NT2/D1 (cell line): ENCODE measurements around the gene TMEM176B.

Experiments used
- DNase-seq: peaks from one replicate; pipeline ENCODE4 v3.0.0-alpha.2; 2011; ENCODE audit warnings: low read depth, low spot score
- H3K27me3 ChIP-seq: 2 replicates; pipeline ENCODE4 v1.6.0; 2011; ENCODE audit warnings: mild to moderate bottlenecking; ENCODE audit not compliant: insufficient read length, insufficient read depth
- H3K36me3 ChIP-seq: 2 replicates; pipeline ENCODE4 v1.6.1; 2011; ENCODE audit warnings: mild to moderate bottlenecking, low read length, mixed read lengths; ENCODE audit not compliant: insufficient read depth, insufficient read length
- H3K4me1 ChIP-seq: 2 replicates; pipeline ENCODE4 v1.5.1; 2011; ENCODE audit not compliant: insufficient read depth, insufficient read length
- H3K4me3 ChIP-seq: 2 replicates; pipeline ENCODE4 v1.5.1; 2011; ENCODE audit warnings: low read depth; ENCODE audit not compliant: insufficient read length
- H3K9ac ChIP-seq: 2 replicates; pipeline ENCODE4 v1.6.0; 2011; ENCODE audit warnings: low read depth; ENCODE audit not compliant: insufficient read length
- H3K9me3 ChIP-seq: 2 replicates; pipeline ENCODE4 v1.5.1; 2011; ENCODE audit warnings: mild to moderate bottlenecking, low read length; ENCODE audit not compliant: insufficient read depth
- SUZ12 ChIP-seq: IDR thresholded peaks from 2 replicates; pipeline ENCODE4 v1.6.1; 2011; ENCODE audit not compliant: insufficient read length, insufficient read depth; ENCODE audit errors: extremely low read depth
- YY1 ChIP-seq: IDR thresholded peaks from 2 replicates; pipeline ENCODE4 v1.6.1; 2011; ENCODE audit not compliant: insufficient read length, insufficient read depth
- ZNF274 ChIP-seq: IDR thresholded peaks from 2 replicates; pipeline ENCODE4 v1.6.1; 2011; ENCODE audit warnings: mild to moderate bottlenecking, low read depth, low read length

Gene TMEM176B

GRCh38 chr7:150804802-150805201 is 4.6 kb upstream of the TMEM176B start:
- Histone ChIP-seq H3K36me3 (no peaks in the 10 kb centered on the region), H3K27me3 (peaks cover 30% of the 10 kb centered on the region), H3K4me1 (no peaks in the 10 kb centered on the region), H3K9me3 (peaks cover 9% of the 10 kb centered on the region; the same call in 1 of the 2 replicates), H3K9ac (no peak overlapping the region), H3K4me3 (no peak overlapping the region)
- no peak for DNase-seq
- TF ChIP-seq YY1: no peak

- peaks cover 9% of the 10 kb centered on the region; the same call in 1 of the 2 replicates for H3K9me3 ChIP-seq
- no peaks in the 10 kb centered on the region for H3K36me3 ChIP-seq
- H3K4me3 ChIP-seq: no peak overlapping the region
- no peak for DNase-seq
- no peak for TF ChIP-seq SUZ12
- TF ChIP-seq ZNF274: no peak
- peaks cover 44% of the 10 kb centered on the region for H3K27me3 ChIP-seq
- no peak overlapping the region for H3K9ac ChIP-seq
- H3K4me1 ChIP-seq: no peaks in the 10 kb centered on the region
These were observed 3.1 kb upstream of the TMEM176B start for GRCh38 chr7:150803161-150803860.

GRCh38 chr7:150801946-150802771 is 2.0 kb upstream of the TMEM176B start:
- no peak for DNase-seq
- H3K4me3 ChIP-seq: no peak overlapping the region
- peaks cover 9% of the 10 kb centered on the region; the same call in 1 of the 2 replicates for H3K9me3 ChIP-seq
- H3K36me3 ChIP-seq: no peaks in the 10 kb centered on the region
- no peak overlapping the region for H3K9ac ChIP-seq
- peaks cover 44% of the 10 kb centered on the region for H3K27me3 ChIP-seq
- no peaks in the 10 kb centered on the region for H3K4me1 ChIP-seq
- TF ChIP-seq ZNF274 (no peak), SUZ12 (no peak), YY1 (no peak)

- no peak for DNase-seq
- Histone ChIP-seq H3K4me1 (no peaks in the 10 kb centered on the region), H3K9me3 (0 out of 2 replicates have a peak, but pooled peaks cover 5% of the 10 kb centered on the region), H3K9ac (no peak overlapping the region), H3K27me3 (peaks cover 44% of the 10 kb centered on the region), H3K36me3 (no peaks in the 10 kb centered on the region), H3K4me3 (no peak overlapping the region)
- no peak for TF ChIP-seq ZNF274
- TF ChIP-seq YY1: no peak
- TF ChIP-seq SUZ12: no peak
These were observed 1.2 kb upstream of the TMEM176B start for GRCh38 chr7:150801242-150801945.

GRCh38 chr7:150800581-150801241 is 547 bp upstream of the TMEM176B start, which contains the start of gene TMEM176A:
Gene TMEM176A, plus strand, starts transcription at chr7:150800769. Its CDS starts 782 bp downstream, at chr7:150801551.
- TF ChIP-seq SUZ12 (no peak), YY1 (no peak), ZNF274 (no peak)
- Histone ChIP-seq H3K27me3 (peaks cover 44% of the 10 kb centered on the region), H3K4me1 (no peaks in the 10 kb centered on the region), H3K9me3 (0 out of 2 replicates have a peak, but pooled peaks cover 1% of the 10 kb centered on the region), H3K36me3 (no peaks in the 10 kb centered on the region), H3K4me3 (peak within 1 kb of the TSS; percentile 28), H3K9ac (peak within 1 kb of the TSS; percentile 42)
- DNase-seq: no peak

GRCh38 chr7:150799156-150799555 is 1.0 kb downstream of the TMEM176B start:
- Histone ChIP-seq H3K36me3 (no peaks in the 10 kb centered on the region), H3K4me1 (no peaks in the 10 kb centered on the region), H3K9ac (no peak overlapping the region), H3K9me3 (no peaks in the 10 kb centered on the region), H3K27me3 (peaks cover 44% of the 10 kb centered on the region), H3K4me3 (no peak overlapping the region)
- no peak for DNase-seq
- TF ChIP-seq YY1: no peak
- TF ChIP-seq ZNF274: no peak
- no peak for TF ChIP-seq SUZ12

- Histone ChIP-seq H3K27me3 (peaks cover 42% of the 10 kb centered on the region), H3K4me1 (no peaks in the 10 kb centered on the region), H3K36me3 (no peaks in the 10 kb centered on the region), H3K9ac (no peak overlapping the region), H3K9me3 (no peaks in the 10 kb centered on the region), H3K4me3 (no peak overlapping the region)
- DNase-seq: no peak
- TF ChIP-seq ZNF274 (no peak), SUZ12 (no peak), YY1 (no peak)
These were observed 2.5 kb downstream of the TMEM176B start for GRCh38 chr7:150797661-150798060.
